ENCODE data around the gene PGLYRP4.

PGLYRP4 gene

GRCh38 chr1:153348511-153349362 lies at the start of gene PGLYRP4:
Gene PGLYRP4, minus strand, starts transcription at chr1:153348841. Its CDS starts 909 bp downstream, at chr1:153347932.
- peak in 1 of 2 experiments; percentile 47 for DNase-seq (ENCODE audit: low read depth in 1 of 2, low spot score in 1 of 2)
- in situ Hi-C loops (cut with HindIII; ENCODE audit: low pct_unique_long_range_greater_than_20kb, low sequenced_read_pairs): no loop called here
- TF ChIP-seq JUND (IDR thresholded peaks at IDR 0.05; ENCODE audit: low read depth): no peak

GRCh38 chr1:153397924-153398651 lies 49.4 kb upstream of the PGLYRP4 start:
- in situ Hi-C loops (cut with HindIII; ENCODE audit: low pct_unique_long_range_greater_than_20kb, low sequenced_read_pairs): no loop called here
- no peak for TF ChIP-seq JUND (IDR thresholded peaks at IDR 0.05; ENCODE audit: low read depth)
- DNase-seq (ENCODE audit: low read depth in 1 of 2, low spot score in 1 of 2): no peak

GRCh38 chr1:153397051-153397923 lies 48.6 kb upstream of the PGLYRP4 start:
- in situ Hi-C loops (cut with HindIII; ENCODE audit: low pct_unique_long_range_greater_than_20kb, low sequenced_read_pairs): no loop called here
- no peak for TF ChIP-seq JUND (IDR thresholded peaks at IDR 0.05; ENCODE audit: low read depth)
- no peak for DNase-seq (ENCODE audit: low read depth in 1 of 2, low spot score in 1 of 2)

GRCh38 chr1:153396461-153396860 lies 47.8 kb upstream of the PGLYRP4 start:
- TF ChIP-seq JUND (IDR thresholded peaks at IDR 0.05; ENCODE audit: low read depth): no peak
- no peak for DNase-seq (ENCODE audit: low read depth in 1 of 2, low spot score in 1 of 2)
- in situ Hi-C loops (cut with HindIII; ENCODE audit: low pct_unique_long_range_greater_than_20kb, low sequenced_read_pairs): no loop called here

- no peak for DNase-seq (ENCODE audit: low read depth in 1 of 2, low spot score in 1 of 2)
- in situ Hi-C loops (cut with HindIII; ENCODE audit: low pct_unique_long_range_greater_than_20kb, low sequenced_read_pairs): no loop called here
- TF ChIP-seq JUND (IDR thresholded peaks at IDR 0.05; ENCODE audit: low read depth): no peak
Measured at GRCh38 chr1:153395776-153396175, 47.1 kb upstream of the PGLYRP4 start.

GRCh38 chr1:153395136-153395685 lies 46.6 kb upstream of the PGLYRP4 start:
- no peak for DNase-seq (ENCODE audit: low read depth in 1 of 2, low spot score in 1 of 2)
- no peak for TF ChIP-seq JUND (IDR thresholded peaks at IDR 0.05; ENCODE audit: low read depth)
- in situ Hi-C loops (cut with HindIII; ENCODE audit: low pct_unique_long_range_greater_than_20kb, low sequenced_read_pairs): no loop called here

GRCh38 chr1:153394391-153394790 lies 45.8 kb upstream of the PGLYRP4 start:
- in situ Hi-C loops (cut with HindIII; ENCODE audit: low pct_unique_long_range_greater_than_20kb, low sequenced_read_pairs): no loop called here
- no peak for TF ChIP-seq JUND (IDR thresholded peaks at IDR 0.05; ENCODE audit: low read depth)
- DNase-seq (ENCODE audit: low read depth in 1 of 2, low spot score in 1 of 2): no peak

- in situ Hi-C loops (cut with HindIII; ENCODE audit: low pct_unique_long_range_greater_than_20kb, low sequenced_read_pairs): no loop called here
- DNase-seq (ENCODE audit: low read depth in 1 of 2, low spot score in 1 of 2): no peak
- TF ChIP-seq JUND (IDR thresholded peaks at IDR 0.05; ENCODE audit: low read depth): no peak
Measured at GRCh38 chr1:153393926-153394325, 45.3 kb upstream of the PGLYRP4 start.

- no peak for DNase-seq (ENCODE audit: low read depth in 1 of 2, low spot score in 1 of 2)
- in situ Hi-C loops (cut with HindIII; ENCODE audit: low pct_unique_long_range_greater_than_20kb, low sequenced_read_pairs): no loop called here
- no peak for TF ChIP-seq JUND (IDR thresholded peaks at IDR 0.05; ENCODE audit: low read depth)
Measured at GRCh38 chr1:153392822-153393221, 44.2 kb upstream of the PGLYRP4 start.

GRCh38 chr1:153392258-153392657 lies 43.6 kb upstream of the PGLYRP4 start:
- in situ Hi-C loops (cut with HindIII; ENCODE audit: low pct_unique_long_range_greater_than_20kb, low sequenced_read_pairs): no loop called here
- TF ChIP-seq JUND (IDR thresholded peaks at IDR 0.05; ENCODE audit: low read depth): no peak
- DNase-seq (ENCODE audit: low read depth in 1 of 2, low spot score in 1 of 2): no peak

GRCh38 chr1:153390938-153391710 lies 42.5 kb upstream of the PGLYRP4 start, which contains the start of gene S100A8:
Gene S100A8, minus strand, starts transcription at chr1:153391073. Its CDS starts 538 bp downstream, at chr1:153390535.
- no peak for TF ChIP-seq JUND (IDR thresholded peaks at IDR 0.05; ENCODE audit: low read depth)
- peak; percentile 70 to 82 for DNase-seq (ENCODE audit: low read depth in 1 of 2, low spot score in 1 of 2)

More at GRCh38 chr1:153390938-153391710, 42.5 kb upstream of the PGLYRP4 start, which contains the start of gene S100A8:
- in situ Hi-C loops (cut with HindIII; ENCODE audit: low pct_unique_long_range_greater_than_20kb, low sequenced_read_pairs): no loop called here
